K562 (cell line): Measurements from ENCODE around the gene ATP5F1A. TPM values are rescaled to one million over a fixed set of nuclear protein-coding genes. Genes with fewer than 3 reads are reported as not detected.
A peak's percentile ranks its signal among the peaks of the same experiment; 100 is the strongest.

Experiments used
- BDP1 ChIP-seq: IDR thresholded peaks from 3 replicates; pipeline ENCODE4 v1.6.1; 2011; ENCODE audit not compliant: insufficient read length, insufficient read depth
- GABPB2 ChIP-seq: fragments of 250-450 bp; sonication (Bioruptor Pico); conservative IDR thresholded peaks from 2 replicates; pipeline ENCODE4 v1.5.1; 2021; ENCODE audit warnings: mild to moderate bottlenecking
- HDAC6 ChIP-seq: IDR thresholded peaks from 2 replicates; pipeline ENCODE4 v1.6.1; 2012; ENCODE audit warnings: low read depth, mild to moderate bottlenecking, control low read depth, inconsistent platforms, low read length, moderate library complexity
- MECOM ChIP-seq: fragments of 250-450 bp; sonication (Bioruptor Pico); IDR thresholded peaks from 2 replicates; pipeline ENCODE4 v1.8.0; 2022; ENCODE audit warnings: inconsistent platforms
- NR2C1 ChIP-seq, 2 experiments: fragments of 450-650 bp; IDR thresholded peaks; 2 replicates each; pipeline ENCODE4 v1.6.1; 2017; ENCODE audit warnings: mild to moderate bottlenecking in 2 of 2, antibody characterized with exemption in 1 of 2, inconsistent platforms in 1 of 2, missing compliant biosample characterization in 1 of 2, missing genetic modification characterization in 1 of 2
- NR2F6 ChIP-seq: fragments of 450-650 bp; formaldehyde crosslinking; IDR thresholded peaks from 2 replicates; pipeline ENCODE4 v1.4.0; 2020; ENCODE audit warnings: mild to moderate bottlenecking
- NR4A1 ChIP-seq, 2 experiments: fragments of 250-450 bp in 1 of 2; fragments of 450-650 bp in 1 of 2; sonication (Bioruptor Pico) in 1 of 2; IDR thresholded peaks; 2 replicates each; pipeline versions ENCODE4 v1.4.0 to v1.6.1; 2016 to 2020; ENCODE audit warnings: mild to moderate bottlenecking in 2 of 2, missing compliant biosample characterization in 1 of 2, missing genetic modification characterization in 1 of 2, moderate library complexity in 1 of 2
- NUFIP1 ChIP-seq: fragments of 450-650 bp; IDR thresholded peaks from 2 replicates; pipeline ENCODE4 v1.6.1; 2018; ENCODE audit not compliant: partially characterized antibody
- PML ChIP-seq: IDR thresholded peaks from 2 replicates; pipeline ENCODE4 v1.6.1; 2012; ENCODE audit warnings: low read length, inconsistent platforms
- PYGO2 ChIP-seq: fragments of 450-650 bp; IDR thresholded peaks from 2 replicates; pipeline ENCODE4 v1.6.1; 2016; ENCODE audit warnings: mild to moderate bottlenecking, missing genetic modification characterization, moderate library complexity, missing compliant biosample characterization
- SAFB2 ChIP-seq: fragments of 200-400 bp; formaldehyde crosslinking; IDR thresholded peaks from 2 replicates; pipeline ENCODE4 v1.6.1; 2018; ENCODE audit warnings: borderline replicate concordance, low read length, low read depth, moderate library complexity; ENCODE audit not compliant: severe bottlenecking
- SMARCA5 ChIP-seq: fragments of 450-650 bp; IDR thresholded peaks from 2 replicates; pipeline ENCODE4 v1.6.1; 2016
- THAP7 ChIP-seq: fragments of 250-450 bp; sonication (Bioruptor Pico); IDR thresholded peaks from 2 replicates; pipeline ENCODE4 v1.5.0; 2021
- THRAP3 ChIP-seq: fragments of 450-650 bp; IDR thresholded peaks from 2 replicates; pipeline ENCODE4 v1.6.1; 2016; ENCODE audit warnings: mild to moderate bottlenecking, inconsistent platforms, borderline replicate concordance
- YBX1 ChIP-seq: fragments of 450-650 bp; IDR thresholded peaks from 2 replicates; pipeline ENCODE4 v1.7.1; 2016; ENCODE audit warnings: mild to moderate bottlenecking
- ZBTB5 ChIP-seq: fragments of 450-650 bp; IDR thresholded peaks from 2 replicates; pipeline ENCODE4 v1.6.1; 2017; ENCODE audit warnings: antibody characterized with exemption
- ZEB2 ChIP-seq: fragments of 450-650 bp; IDR thresholded peaks from 2 replicates; pipeline ENCODE4 v1.6.1; 2016
- ZNF143 ChIP-seq: sonication (generic); formaldehyde crosslinking; IDR thresholded peaks from 2 replicates; pipeline ENCODE4 v1.9.0; 2022; ENCODE audit warnings: mild to moderate bottlenecking, missing genetic modification reagents
- ZNF175 ChIP-seq: fragments of 200-800 bp; sonication (Bioruptor generic); IDR thresholded peaks from 2 replicates; pipeline ENCODE4 v1.6.1; 2016; ENCODE audit warnings: low read depth, mild to moderate bottlenecking, missing genetic modification characterization, missing compliant biosample characterization
- ZNF586 ChIP-seq: fragments of 450-650 bp; formaldehyde crosslinking; conservative IDR thresholded peaks from 2 replicates; pipeline ENCODE4 v1.4.0; 2020; ENCODE audit warnings: mild to moderate bottlenecking, moderate library complexity
- ZNF766 ChIP-seq: fragments of 200-800 bp; sonication (Bioruptor generic); conservative IDR thresholded peaks from 2 replicates; pipeline ENCODE4 v1.6.1; 2016; ENCODE audit warnings: missing genetic modification characterization, missing compliant biosample characterization
- polyA plus RNA-seq, 8 experiments: library from polyadenylated mRNA; depleted of rRNA in 4 of 8; stranded (reverse) in 5 of 8; unstranded in 3 of 8; fragments of >200 nt; fragmentation: Nextera tagmentation in 2 of 8; fragmentation: Illumina TruSeq in 1 of 8; extraction: Ambion mirVana in 2 of 8; extraction: Trizol in 1 of 8; gene quantifications; 2 replicates each; pipeline versions ENCODE4 v1.2.1 to v1.2.3, GENCODE V29; 2011 to 2014; ENCODE audit warnings: inconsistent platforms in 1 of 8, missing spikeins in 1 of 8
- total RNA-seq, 7 experiments: library from RNA; depleted of rRNA in 6 of 7; stranded (reverse); fragments of >200 nt in 6 of 7; fragmentation: Illumina TruSeq in 2 of 7; extraction: Trizol in 2 of 7; gene quantifications; 2 replicates each; pipeline versions ENCODE4 v1.2.1 to v1.2.3, GENCODE V29; 2011 to 2021; ENCODE audit warnings: low replicate concordance in 1 of 7
- TF ChIP-seq, protein P1 (sequence below): fragments of 250-450 bp; sonication (Bioruptor Pico); IDR thresholded peaks from 2 replicates; pipeline ENCODE4 v1.5.0; 2021; ENCODE audit warnings: mild to moderate bottlenecking, moderate library complexity
- TF ChIP-seq, protein P2 (sequence below): fragments of 200-800 bp; sonication (Bioruptor generic); IDR thresholded peaks from 2 replicates; pipeline ENCODE4 v1.6.1; 2017; ENCODE audit warnings: missing genetic modification characterization, missing compliant biosample characterization

Gene ATP5F1A
- total and polyA plus RNA-seq, 9 of the 15 experiments (the other 6 are each of a cell fraction or from before 2014, with no cell fraction given): 377 to 762 (median 490) TPM

DNA sequence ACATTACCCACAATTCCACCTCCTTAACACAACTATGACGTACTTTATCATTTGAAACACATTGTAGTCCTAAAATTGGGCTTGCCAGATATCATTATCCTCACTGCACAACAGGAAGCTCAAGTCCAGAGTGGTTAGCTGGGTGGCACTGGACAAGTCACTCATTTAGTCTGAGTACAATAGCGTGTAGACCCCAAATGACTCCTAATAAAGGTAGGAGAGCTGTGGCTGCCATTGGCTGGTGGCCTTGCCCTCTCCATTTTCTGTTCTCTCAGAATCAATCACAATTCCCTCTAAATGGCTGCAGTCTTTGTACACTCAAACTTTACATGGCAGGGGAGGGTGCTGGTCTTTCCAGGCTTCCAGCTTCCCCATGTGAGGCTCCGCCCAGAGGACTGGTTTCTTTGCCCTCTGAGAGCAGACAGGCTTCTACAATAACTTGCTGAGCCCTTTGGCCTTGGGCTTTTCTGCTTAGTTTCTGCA is 37.7 kb downstream of the ATP5F1A start (continued):
- TF ChIP-seq SAFB2 (no peak), NR4A1 (CRISPR knock-in tag; IDR thresholded peaks at IDR 0.05) (no peak), NR4A1 (tag; IDR thresholded peaks at IDR 0.05) (0 out of 2 replicates have a peak, but pooled peaks have one; percentile 53), PYGO2 (tag) (no peak), MECOM (CRISPR knock-in tag) (no peak), ZBTB5 (no peak), GABPB2 (CRISPR knock-in tag) (no peak), ZNF766 (no peak), SMARCA5 (no peak), NR2F6 (CRISPR knock-in tag) (no peak), YBX1 (no peak), ZNF586 (CRISPR knock-in tag) (no peak), HDAC6 (no peak), BDP1 (no peak), ZEB2 (0 out of 2 replicates have a peak, but pooled peaks have one; percentile 15), PML (peak; percentile 88), THRAP3 (no peak), THAP7 (CRISPR knock-in tag) (no peak), ZNF143 (CRISPR knock-in tag) (peak; percentile 48; the same call in 1 of the 2 replicates), ZNF175 (CRISPR knock-in tag) (peak; percentile 22; the same call in 1 of the 2 replicates), NR2C1 (IDR thresholded peaks at IDR 0.05) (no peak), NR2C1 (tag; IDR thresholded peaks at IDR 0.05) (no peak), NUFIP1 (no peak)
- TF ChIP-seq, protein P1, sequence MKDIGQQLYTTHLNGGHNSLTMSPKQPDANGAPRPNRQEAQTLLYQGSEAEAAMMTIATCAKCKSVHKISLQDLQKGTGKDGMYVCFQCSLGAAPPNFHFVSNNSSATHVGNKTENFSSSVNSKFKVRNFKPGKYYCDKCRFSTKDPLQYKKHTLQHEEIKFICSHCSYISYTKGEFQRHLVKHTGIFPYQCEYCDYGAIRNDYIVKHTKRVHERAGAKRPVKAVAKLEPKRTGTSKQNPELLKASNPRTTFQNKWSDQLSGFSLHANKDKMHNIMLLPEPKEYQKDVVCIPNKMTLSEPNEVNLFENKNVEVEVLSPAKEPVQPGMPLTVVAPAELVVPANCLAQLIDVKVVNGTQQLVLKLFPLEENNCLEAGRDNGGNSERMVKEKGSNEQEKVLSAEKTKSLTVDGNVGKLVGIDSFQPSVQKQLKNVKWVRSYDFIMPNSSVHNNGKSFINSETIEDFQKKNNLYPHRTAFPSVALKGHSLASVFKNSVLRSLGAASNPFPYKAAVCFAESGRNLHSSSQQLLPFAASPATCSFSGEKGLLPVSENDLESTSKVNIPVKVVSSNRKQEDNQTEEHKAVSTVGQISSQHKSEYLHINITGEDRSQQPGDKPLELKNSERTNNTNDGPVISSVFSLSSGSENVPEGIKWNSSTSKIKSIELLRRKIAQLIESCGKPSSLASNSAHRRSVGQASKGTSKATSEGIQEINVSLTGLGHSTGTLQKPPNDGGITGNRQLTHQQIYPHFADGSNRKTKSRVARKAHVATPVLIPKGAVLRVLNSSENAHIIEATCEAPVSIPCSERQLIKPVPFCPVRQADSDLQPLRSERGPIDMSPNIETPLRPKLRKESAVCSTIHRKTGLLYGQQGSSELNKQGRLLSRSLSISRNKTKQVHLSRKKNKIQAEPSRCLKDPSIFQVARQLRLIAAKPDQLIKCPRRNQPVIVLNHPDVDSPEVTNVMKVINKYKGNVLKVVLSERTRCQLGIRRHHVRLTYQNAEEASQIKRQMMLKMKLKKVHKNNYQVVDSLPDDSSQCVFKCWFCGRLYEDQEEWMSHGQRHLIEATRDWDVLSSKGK (CRISPR knock-in tag): no peak
- TF ChIP-seq, protein P2, sequence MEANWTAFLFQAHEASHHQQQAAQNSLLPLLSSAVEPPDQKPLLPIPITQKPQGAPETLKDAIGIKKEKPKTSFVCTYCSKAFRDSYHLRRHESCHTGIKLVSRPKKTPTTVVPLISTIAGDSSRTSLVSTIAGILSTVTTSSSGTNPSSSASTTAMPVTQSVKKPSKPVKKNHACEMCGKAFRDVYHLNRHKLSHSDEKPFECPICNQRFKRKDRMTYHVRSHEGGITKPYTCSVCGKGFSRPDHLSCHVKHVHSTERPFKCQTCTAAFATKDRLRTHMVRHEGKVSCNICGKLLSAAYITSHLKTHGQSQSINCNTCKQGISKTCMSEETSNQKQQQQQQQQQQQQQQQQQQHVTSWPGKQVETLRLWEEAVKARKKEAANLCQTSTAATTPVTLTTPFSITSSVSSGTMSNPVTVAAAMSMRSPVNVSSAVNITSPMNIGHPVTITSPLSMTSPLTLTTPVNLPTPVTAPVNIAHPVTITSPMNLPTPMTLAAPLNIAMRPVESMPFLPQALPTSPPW: no peak
